ENCODE results near the gene TMEM256.

- TF ChIP-seq CTCF (IDR thresholded peaks at IDR 0.05 in 4 of 5, conservative IDR thresholded peaks at IDR 0.05 in 1 of 5): no peak
- peak; percentile 24 to 62 for TF ChIP-seq POLR2A (IDR thresholded peaks at IDR 0.05)
These were observed 22.8 kb downstream of the TMEM256 start, which contains the start of gene TNK1 for GRCh38 chr17:7380855-7381683.

Measured in gastrocnemius medialis (tissue), 4 donors.